Measurements from ENCODE around the gene UBP1.
"Not testable (repeated sequence)": the region's sequence is repeated elsewhere in the genome, so short reads cannot be mapped to it uniquely, and the experiment has no call there.

The UBP1 gene

GRCh38 chr3:33388374-33389100, 51.7 kb downstream of the UBP1 start:
- DNase-seq = no peak

GRCh38 chr3:33386631-33387030, 53.6 kb downstream of the UBP1 start:
- DNase-seq = no peak

GRCh38 chr3:33385423-33385822, 54.8 kb downstream of the UBP1 start:
- DNase-seq = peak; percentile 5

- no peak for DNase-seq
Observed at GRCh38 chr3:33383951-33384350, 56.3 kb downstream of the UBP1 start.

- no peak for DNase-seq
Observed at GRCh38 chr3:33380653-33381052, 59.6 kb downstream of the UBP1 start.

- DNase-seq = no peak
Observed at GRCh38 chr3:33377931-33378330, 62.3 kb downstream of the UBP1 start.

- DNase-seq = no peak
Observed at GRCh38 chr3:33377489-33377888, 62.7 kb downstream of the UBP1 start.

GRCh38 chr3:33373082-33373437, 67.1 kb downstream of the UBP1 start:
- no peak for DNase-seq

GRCh38 chr3:33372218-33373081, 67.8 kb downstream of the UBP1 start:
- DNase-seq = peak; percentile 62

GRCh38 chr3:33364531-33365128, 75.6 kb downstream of the UBP1 start:
- no peak for DNase-seq

- DNase-seq = no peak
Observed at GRCh38 chr3:33364060-33364459, 76.1 kb downstream of the UBP1 start.

GRCh38 chr3:33363113-33363800, 76.9 kb downstream of the UBP1 start:
- DNase-seq = no peak

- DNase-seq = no peak
Observed at GRCh38 chr3:33360136-33360825, 79.9 kb downstream of the UBP1 start.

- DNase-seq = no peak
Observed at GRCh38 chr3:33358172-33358781, 81.9 kb downstream of the UBP1 start.

- no peak for DNase-seq
Observed at GRCh38 chr3:33355611-33356010, 84.6 kb downstream of the UBP1 start.

GRCh38 chr3:33339758-33340157, 100.4 kb downstream of the UBP1 start:
- DNase-seq = no peak

GRCh38 chr3:33338936-33339465, 101.2 kb downstream of the UBP1 start:
- not testable (repeated sequence) for DNase-seq
